Astrocyte of the spinal cord (primary cell): ENCODE results near the gene CDR2L.

Source experiments
- DNase-seq: peaks from one replicate; pipeline ENCODE4 v3.0.0; 2011; ENCODE audit warnings: low read depth, low spot score
- H3K4me3 ChIP-seq: 2 replicates; pipeline ENCODE4 v1.5.1; 2011; ENCODE audit warnings: low read depth, mild to moderate bottlenecking, low read length, moderate library complexity
- CTCF ChIP-seq: IDR thresholded peaks from 2 replicates; pipeline ENCODE4 v1.5.1; 2012; ENCODE audit warnings: low read depth, mild to moderate bottlenecking, low read length, inconsistent platforms
- in situ Hi-C: cut with HindIII; loops from 2 replicates; pipeline ENCODE4 v1.10.0; 2017; ENCODE audit warnings: low sequenced_read_pairs

The CDR2L gene

GRCh38 chr17:75049706-75050105 lies 62.3 kb downstream of the CDR2L start:
- no peak for DNase-seq
- no peak for TF ChIP-seq CTCF
- H3K4me3 ChIP-seq = no peak overlapping the region
- in situ Hi-C loops = no loop called here

GRCh38 chr17:75051941-75052340 lies 64.5 kb downstream of the CDR2L start:
- TF ChIP-seq CTCF = no peak
- no peak for DNase-seq
- H3K4me3 ChIP-seq = no peak overlapping the region
- in situ Hi-C loops = no loop called here
